OCI-LY7 (cell line): ENCODE results near the gene C1orf94. TPM values are rescaled to one million over a fixed set of nuclear protein-coding genes. Genes with fewer than 3 reads are reported as not detected.

ENCODE experiments used
- BruUV-seq: library from RNA; stranded (reverse); fragments of 400-500 nt; replicated peaks from 2 replicates; lab custom pipeline; 2021; lab: Mats Ljungman, UMichigan
- CTCF ChIA-PET: fragments of 300-600 bp; sonication (Branson Sonifier 250); formaldehyde crosslinking; loops from one replicate; lab custom pipeline; 2022; ENCODE audit warnings: antibody characterized with exemption; ENCODE audit not compliant: unreplicated experiment; lab: Charles Lee
- POLR2A ChIA-PET: fragments of 300-600 bp; sonication (Branson Sonifier 250); formaldehyde crosslinking; loops from one replicate; lab custom pipeline; 2022; ENCODE audit warnings: antibody characterized with exemption; lab: Charles Lee
- DNase-seq: peaks from one replicate; pipeline ENCODE4 v3.0.0-alpha.2; 2015; ENCODE audit warnings: low spot score
- H2AFZ ChIP-seq: fragments of 200-600 bp; sonication (generic), shearing (Covaris generic); 2 replicates; pipeline ENCODE4 v1.6.1; 2014; ENCODE audit warnings: mild to moderate bottlenecking, antibody characterized with exemption, low read length, moderate library complexity
- H3K27ac ChIP-seq: fragments of 200-600 bp; sonication (generic); 2 replicates; pipeline ENCODE4 v1.5.1; 2014; ENCODE audit warnings: mixed run types, low read depth, mild to moderate bottlenecking, moderate library complexity, low read length, inconsistent platforms; ENCODE audit not compliant: poor library complexity, severe bottlenecking
- H3K36me3 ChIP-seq: fragments of 200-600 bp; sonication (generic); 2 replicates; pipeline ENCODE4 v1.6.1; 2014; ENCODE audit warnings: mild to moderate bottlenecking, antibody characterized with exemption, low read length, moderate library complexity, mixed read lengths; ENCODE audit not compliant: insufficient read depth
- H3K4me1 ChIP-seq: fragments of 200-600 bp; sonication (generic); 2 replicates; pipeline ENCODE4 v1.5.1; 2014; ENCODE audit warnings: mild to moderate bottlenecking, low read length; ENCODE audit not compliant: insufficient read depth, poor library complexity, severe bottlenecking
- H3K4me2 ChIP-seq: fragments of 200-600 bp; sonication (generic); 2 replicates; pipeline ENCODE4 v1.6.1; 2014; ENCODE audit warnings: mild to moderate bottlenecking, low read length
- H3K4me3 ChIP-seq: fragments of 200-600 bp; sonication (generic); 2 replicates; pipeline ENCODE4 v1.5.1; 2014; ENCODE audit warnings: mild to moderate bottlenecking, low read depth, low read length; ENCODE audit not compliant: poor library complexity, severe bottlenecking
- H3K79me2 ChIP-seq: fragments of 200-600 bp; sonication (generic); 2 replicates; pipeline ENCODE4 v1.6.1; 2016; ENCODE audit warnings: low read depth, mild to moderate bottlenecking, low read length, moderate library complexity, mixed read lengths; ENCODE audit not compliant: insufficient read depth
- H3K9me2 ChIP-seq: fragments of 200-600 bp; sonication (generic); 2 replicates; pipeline ENCODE4 v1.6.1; 2016; ENCODE audit warnings: mild to moderate bottlenecking, low read length, mixed read lengths; ENCODE audit not compliant: insufficient read depth
- H3K9me3 ChIP-seq: fragments of 200-600 bp; sonication (generic); 2 replicates; pipeline ENCODE4 v1.6.1; 2014; ENCODE audit warnings: mild to moderate bottlenecking, mixed run types, low read length, mixed read lengths
- H4K20me1 ChIP-seq: fragments of 200-600 bp; sonication (generic); 2 replicates; pipeline ENCODE4 v1.6.1; 2014; ENCODE audit warnings: mild to moderate bottlenecking, antibody characterized with exemption, low read length, moderate library complexity, mixed read lengths; ENCODE audit not compliant: insufficient read depth
- CTCF ChIP-seq: fragments of 200-600 bp; sonication (generic); conservative IDR thresholded peaks from 2 replicates; pipeline ENCODE4 v1.5.1; 2014; ENCODE audit warnings: mild to moderate bottlenecking, antibody characterized with exemption, low read length, moderate library complexity, mixed read lengths
- EZH2phosphoT487 ChIP-seq: fragments of 200-600 bp; sonication (generic); IDR thresholded peaks from 2 replicates; pipeline ENCODE4 v1.6.1; 2018; ENCODE audit warnings: low read depth, borderline replicate concordance, mild to moderate bottlenecking, mixed run types, antibody characterized with exemption, low read length, moderate library complexity, mixed read lengths
- intact Hi-C: fragments of 100-400 bp; cut with micrococcal nuclease; formaldehyde crosslinking; loops from one replicate; pipeline ENCODE4 v1.10.0; 2022; ENCODE audit not compliant: unreplicated experiment
- total RNA-seq, 2 experiments: library from RNA; depleted of rRNA in 1 of 2; stranded (reverse); fragments of >200 nt in 1 of 2; shearing (Covaris generic) in 1 of 2; gene quantifications; 2 replicates each; pipeline ENCODE4 v1.2.3, GENCODE V29; 2014 to 2022

Gene C1orf94
- total RNA-seq, 2 experiments from 2014 or later = not detected

GRCh38 chr1:34190692-34191091 is 14.0 kb downstream of the C1orf94 start:
- Histone ChIP-seq H3K4me1 (no peaks in the 10 kb centered on the region), H3K9me3 (no peaks in the 10 kb centered on the region), H3K79me2 (no peaks in the 10 kb centered on the region), H3K27ac (no peak overlapping the region), H3K9me2 (no peaks in the 10 kb centered on the region), H4K20me1 (no peaks in the 10 kb centered on the region), H2AFZ (no peak overlapping the region), H3K4me3 (no peak overlapping the region), H3K4me2 (no peak overlapping the region), H3K36me3 (no peaks in the 10 kb centered on the region)
- POLR2A ChIA-PET = no interaction called here
- CTCF ChIA-PET = no interaction called here
- BruUV-seq = no TSS peak
- TF ChIP-seq CTCF (no peak), EZH2phosphoT487 (no peak)
- DNase-seq = no peak
- intact Hi-C loops = no loop called here

- H3K4me3 ChIP-seq = no peak overlapping the region
- no TSS peak for BruUV-seq
- no peak for DNase-seq
- H2AFZ ChIP-seq = no peak overlapping the region
- H3K27ac ChIP-seq = no peak overlapping the region
- no peaks in the 10 kb centered on the region for H3K36me3 ChIP-seq
- H3K4me2 ChIP-seq = no peak overlapping the region
- intact Hi-C loops = no loop called here
- H3K9me3 ChIP-seq = no peaks in the 10 kb centered on the region
- no peaks in the 10 kb centered on the region for H4K20me1 ChIP-seq
- ChIA-PET CTCF (no interaction called here), POLR2A (no interaction called here)
- no peaks in the 10 kb centered on the region for H3K4me1 ChIP-seq
- TF ChIP-seq EZH2phosphoT487 (no peak), CTCF (no peak)
- H3K79me2 ChIP-seq = no peaks in the 10 kb centered on the region
- no peaks in the 10 kb centered on the region for H3K9me2 ChIP-seq
These were observed 15.9 kb downstream of the C1orf94 start for GRCh38 chr1:34192621-34193020.

DNA sequence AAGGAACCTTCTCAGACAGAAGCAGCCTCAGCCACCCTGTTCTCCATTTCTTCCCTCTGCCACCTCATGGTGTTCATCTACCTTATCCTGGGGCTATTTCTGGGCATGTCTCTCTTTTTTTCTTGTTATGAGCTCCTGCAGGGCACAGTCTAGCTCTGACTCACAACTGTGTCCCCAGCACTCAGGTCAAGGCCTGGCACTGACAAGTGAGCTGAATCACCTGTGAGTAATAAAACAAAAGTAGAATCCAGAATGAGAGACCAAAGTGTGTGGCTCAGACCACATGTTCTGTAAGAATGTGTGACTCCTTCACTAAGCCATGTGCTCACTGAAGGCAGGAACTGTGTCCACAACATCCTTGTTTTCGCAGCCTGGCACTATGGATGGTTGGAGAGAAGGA is 23.2 kb downstream of the C1orf94 start:
- no peaks in the 10 kb centered on the region for H3K79me2 ChIP-seq
- no peaks in the 10 kb centered on the region for H4K20me1 ChIP-seq
- no peak overlapping the region for H3K27ac ChIP-seq
- DNase-seq = no peak
- CTCF ChIA-PET = no interaction called here
- BruUV-seq = no TSS peak
- POLR2A ChIA-PET = no interaction called here
- no peaks in the 10 kb centered on the region for H3K36me3 ChIP-seq
- no peaks in the 10 kb centered on the region for H3K4me1 ChIP-seq
- no peaks in the 10 kb centered on the region for H3K9me2 ChIP-seq
- intact Hi-C loops = no loop called here
- no peaks in the 10 kb centered on the region for H3K9me3 ChIP-seq
- H2AFZ ChIP-seq = no peak overlapping the region
- H3K4me3 ChIP-seq = no peak overlapping the region
- no peak overlapping the region for H3K4me2 ChIP-seq
- no peak for TF ChIP-seq EZH2phosphoT487
- TF ChIP-seq CTCF = no peak
